HG03135 (cell line): ENCODE measurements around the gene PLIN3.
"Not testable (repeated sequence)": the region's sequence is repeated elsewhere in the genome, so short reads cannot be mapped to it uniquely, and the experiment has no call there.

ENCODE experiments used
- ATAC-seq: cut with Tn5 transposase; IDR thresholded peaks from one replicate; pipeline ENCODE4 v1.9.1; 2021; ENCODE audit warnings: mild to moderate bottlenecking, moderate library complexity; ENCODE audit not compliant: unreplicated experiment

Gene PLIN3

DNA sequence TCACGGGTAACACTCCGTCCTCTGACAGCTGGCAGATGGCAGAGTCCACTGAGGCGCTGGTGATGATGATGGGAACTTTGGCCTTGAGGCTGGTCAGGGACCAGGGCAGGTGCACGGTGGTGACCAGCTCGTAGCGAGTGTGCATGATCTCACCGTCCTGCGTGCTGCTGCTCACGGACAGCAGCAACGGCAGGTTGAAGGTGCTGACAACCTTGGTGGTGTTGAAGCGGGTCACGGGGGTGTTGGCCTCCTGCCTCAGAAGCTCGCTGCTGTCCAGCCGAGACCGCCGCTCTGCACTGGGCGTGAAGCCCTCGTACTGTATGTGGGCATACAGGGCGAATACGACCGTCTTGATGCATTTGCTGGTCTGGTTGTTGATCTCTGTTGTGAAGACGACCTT is 23.6 kb upstream of the PLIN3 start:
- no peak for ATAC-seq

DNA sequence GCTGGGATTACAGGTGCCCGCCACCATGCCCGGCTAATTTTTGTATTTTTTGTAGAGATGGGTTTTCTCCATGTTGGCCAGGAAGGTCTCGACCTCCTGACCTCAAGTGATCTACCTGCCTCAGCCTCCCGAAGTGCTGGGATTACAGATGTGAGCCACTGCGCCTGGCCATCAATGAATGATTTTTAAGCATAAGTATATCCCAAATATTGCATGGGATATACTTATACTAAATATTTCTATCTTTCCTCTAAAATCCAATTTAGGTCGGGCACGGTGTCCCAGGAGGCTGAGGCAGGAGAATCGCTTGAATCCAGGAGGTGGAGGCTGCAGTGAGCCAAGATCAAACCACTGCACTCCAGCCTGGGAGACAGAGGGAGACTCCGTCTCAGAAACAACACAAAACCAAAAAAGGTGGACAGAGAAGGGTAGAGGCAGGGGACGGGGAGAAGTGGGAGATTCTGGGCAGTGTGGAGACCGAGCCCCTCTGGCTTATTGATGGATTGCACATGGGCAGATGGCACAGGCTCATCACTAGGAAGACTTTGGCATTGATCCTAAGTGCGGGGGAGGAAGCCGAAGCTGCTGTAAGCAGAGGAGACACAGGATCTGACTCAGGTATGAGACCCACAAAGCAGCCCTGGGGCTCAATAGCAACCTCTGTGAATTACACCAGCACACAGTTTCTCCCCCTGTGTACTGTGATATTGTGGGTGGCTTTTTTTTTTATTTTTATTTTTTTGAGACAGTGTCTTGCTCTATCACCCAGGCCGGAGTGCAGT is 21.8 kb upstream of the PLIN3 start:
- no peak for ATAC-seq

DNA sequence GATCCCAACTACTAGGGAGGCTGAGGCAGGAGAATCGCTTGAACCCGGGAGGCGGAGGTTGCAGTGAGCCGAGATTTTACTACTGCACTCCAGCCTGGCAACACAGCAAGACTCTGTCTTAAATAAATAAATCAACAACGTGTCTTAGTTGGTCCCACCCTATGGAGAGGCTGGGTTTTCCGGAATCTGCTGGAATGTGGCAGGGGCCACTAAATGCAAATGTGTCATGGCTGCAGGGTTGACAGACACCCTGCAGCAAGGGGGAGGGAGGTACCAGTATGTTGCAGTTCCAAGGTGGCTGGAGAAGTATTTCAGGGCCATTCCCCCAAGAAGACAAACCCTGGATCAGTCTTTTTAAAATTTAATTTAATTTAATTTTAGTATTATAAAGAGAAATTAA is 20.3 kb upstream of the PLIN3 start:
- ATAC-seq: not testable (repeated sequence)

GRCh38 chr19:4884993-4885392 is 17.5 kb upstream of the PLIN3 start:
- ATAC-seq: not testable (repeated sequence)

GRCh38 chr19:4882874-4883273 is 15.4 kb upstream of the PLIN3 start:
- ATAC-seq: not testable (repeated sequence)

DNA sequence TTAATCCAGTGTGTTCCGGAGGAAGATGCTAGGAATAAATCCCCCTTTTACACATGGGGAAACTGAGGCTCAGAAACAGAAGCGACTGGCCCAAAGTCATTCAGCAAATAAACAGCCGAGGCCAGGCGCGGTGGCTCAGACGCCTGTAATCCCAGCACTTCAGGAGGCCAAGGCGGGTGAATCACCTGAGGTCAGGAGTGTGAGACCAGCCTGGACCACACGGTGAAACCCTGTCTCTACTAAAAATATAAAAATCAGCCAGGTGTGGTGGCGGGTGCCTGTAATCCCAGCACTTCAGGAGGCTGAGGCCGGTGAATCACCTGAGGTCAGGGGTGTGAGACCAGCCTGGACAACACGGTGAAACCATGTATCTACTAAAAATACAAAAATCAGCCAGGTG is 11.6 kb upstream of the PLIN3 start:
- no peak for ATAC-seq

GRCh38 chr19:4878491-4878968 is 11.1 kb upstream of the PLIN3 start:
- ATAC-seq: no peak

- ATAC-seq: no peak
Measured at GRCh38 chr19:4877753-4878490, 10.5 kb upstream of the PLIN3 start.

- no peak for ATAC-seq
Measured at GRCh38 chr19:4873930-4874329, 6.5 kb upstream of the PLIN3 start.

DNA sequence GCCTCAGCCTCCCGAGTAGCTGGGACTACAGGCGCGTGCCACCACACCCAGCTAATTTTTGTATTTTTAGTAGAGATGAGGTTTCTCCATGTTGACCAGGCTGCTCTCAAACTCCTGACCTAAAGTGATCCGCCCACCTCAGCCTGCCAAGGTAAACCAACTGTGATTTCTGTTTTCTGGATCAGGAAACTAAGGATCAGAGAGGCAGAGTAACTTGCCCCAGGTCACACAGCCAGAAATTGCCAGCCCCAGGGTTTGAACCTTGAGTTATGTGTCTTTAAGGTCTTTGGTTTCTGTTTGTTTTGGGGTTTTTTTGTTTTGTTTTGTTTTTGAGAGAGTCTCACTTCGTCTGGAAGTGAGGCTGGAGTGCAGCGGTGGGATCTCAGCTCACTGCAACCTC is 4.2 kb upstream of the PLIN3 start:
- no peak for ATAC-seq

DNA sequence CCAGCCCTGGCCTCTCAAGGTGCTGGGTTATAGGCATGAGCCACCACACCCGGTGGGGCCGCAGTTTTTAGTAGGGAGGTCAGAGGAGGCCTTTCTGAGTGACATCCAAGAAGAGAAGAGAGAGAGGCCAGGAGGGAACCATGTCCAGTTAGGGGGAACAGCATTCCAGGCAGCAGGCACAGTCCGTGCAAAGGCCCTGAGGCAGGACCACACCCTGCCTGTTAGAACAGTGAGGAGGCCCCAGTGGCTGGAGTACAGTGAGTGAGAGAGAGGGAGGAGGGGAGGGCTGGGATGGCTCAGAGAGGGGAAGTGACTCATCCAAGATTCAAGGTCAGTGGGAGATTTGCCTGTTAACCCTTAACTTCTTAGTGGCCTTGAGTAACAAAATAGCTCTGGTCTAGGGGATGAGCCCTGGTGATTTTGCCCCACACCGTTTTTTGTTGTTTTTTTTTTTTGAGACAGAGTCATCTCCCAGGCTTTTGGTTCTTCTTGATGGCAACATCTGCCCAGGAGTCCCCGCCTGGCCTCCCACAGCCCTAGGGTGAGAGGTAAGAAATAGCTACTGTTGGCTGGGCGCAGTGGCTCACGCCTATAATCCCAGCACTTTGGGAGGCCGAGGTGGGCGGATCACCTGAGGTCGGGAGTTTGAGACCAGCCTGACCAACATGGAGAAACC is 2.7 kb upstream of the PLIN3 start:
- no peak for ATAC-seq

GRCh38 chr19:4868286-4868834 is 893 bp upstream of the PLIN3 start:
- ATAC-seq: no peak

DNA sequence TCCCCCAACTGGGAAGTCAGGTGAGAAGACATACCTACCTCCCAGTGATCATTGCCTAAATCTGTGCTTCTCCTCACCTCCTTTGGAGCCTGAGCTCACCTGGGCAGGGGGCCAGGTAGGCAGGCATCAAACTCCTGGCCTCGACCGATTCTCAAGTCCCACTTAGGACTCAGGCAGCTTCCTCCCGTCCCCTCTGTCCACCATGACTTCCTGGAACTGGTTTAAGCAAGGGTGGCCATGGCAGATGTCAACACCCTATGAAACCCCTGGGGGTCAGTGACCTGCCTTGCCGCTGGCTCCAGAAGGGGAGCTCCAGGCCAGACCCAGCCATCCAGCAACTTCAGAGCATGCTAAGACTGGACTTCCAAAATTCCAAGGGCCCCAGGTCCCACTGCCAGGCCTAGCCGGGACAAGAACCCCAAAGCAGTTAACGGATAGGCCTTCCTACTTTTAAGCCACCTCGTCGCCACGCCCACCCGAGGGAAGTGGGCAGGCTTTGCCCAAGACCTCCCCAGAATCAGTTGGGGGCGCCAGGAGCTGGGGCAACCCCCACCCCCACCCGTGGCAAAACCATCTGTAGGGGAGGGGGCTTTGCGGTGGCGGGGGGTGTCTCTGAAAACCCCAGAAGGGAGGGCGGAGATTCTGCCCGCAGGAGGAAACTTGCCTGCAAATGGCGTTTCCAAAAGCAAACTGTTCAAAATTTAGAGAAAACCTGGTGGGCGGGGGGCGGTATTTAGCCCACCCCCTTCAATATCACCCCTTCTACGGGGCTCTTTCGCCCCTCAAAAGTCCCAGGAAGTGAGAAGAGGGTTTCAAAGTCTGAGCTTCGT is 657 bp downstream of the PLIN3 start:
- ATAC-seq: no peak

GRCh38 chr19:4861147-4861546 is 6.3 kb downstream of the PLIN3 start:
- ATAC-seq: no peak

GRCh38 chr19:4859697-4860096 is 7.8 kb downstream of the PLIN3 start:
- ATAC-seq: no peak

- not testable (repeated sequence) for ATAC-seq
Measured at GRCh38 chr19:4856468-4856867, 11.0 kb downstream of the PLIN3 start.

DNA sequence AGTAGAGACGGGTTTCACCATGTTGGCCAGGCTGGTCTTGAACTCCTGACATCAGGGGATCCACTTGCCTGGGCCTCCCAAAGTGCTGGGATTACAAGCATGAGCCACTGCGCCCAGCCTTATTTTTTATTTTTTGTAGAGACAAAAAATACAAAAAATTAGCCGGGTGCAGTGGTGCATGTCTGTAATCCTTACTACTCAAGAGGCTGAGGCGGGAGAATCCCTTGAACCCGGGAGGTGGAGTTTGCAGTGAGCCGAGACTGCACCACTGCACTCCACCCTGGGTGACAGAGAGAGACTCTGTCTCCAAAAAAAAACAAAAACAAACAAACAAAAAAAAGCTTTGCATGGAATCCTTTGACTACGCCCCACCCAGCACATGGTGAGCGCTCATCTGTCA is 14.0 kb downstream of the PLIN3 start:
- ATAC-seq: not testable (repeated sequence)

DNA sequence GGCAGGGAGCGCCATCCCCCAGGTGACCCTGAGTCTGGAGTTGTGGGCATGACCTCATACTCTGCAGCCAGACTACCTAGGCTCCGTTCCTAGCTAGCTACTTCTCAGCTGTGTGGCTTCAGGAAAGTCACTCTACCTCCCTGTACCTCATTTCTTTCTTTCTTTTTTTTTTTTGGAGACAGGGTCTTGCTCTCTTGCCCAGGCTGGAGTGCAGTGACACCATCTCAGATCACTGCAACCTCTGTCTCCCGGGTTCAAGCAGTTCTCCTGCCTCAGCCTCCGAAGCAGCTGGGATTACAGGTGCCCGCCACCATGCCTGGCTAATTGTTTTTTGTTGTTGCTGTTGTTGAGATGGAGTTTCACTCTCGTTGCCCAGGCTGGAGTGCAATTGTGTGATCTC is 15.0 kb downstream of the PLIN3 start:
- no peak for ATAC-seq

DNA sequence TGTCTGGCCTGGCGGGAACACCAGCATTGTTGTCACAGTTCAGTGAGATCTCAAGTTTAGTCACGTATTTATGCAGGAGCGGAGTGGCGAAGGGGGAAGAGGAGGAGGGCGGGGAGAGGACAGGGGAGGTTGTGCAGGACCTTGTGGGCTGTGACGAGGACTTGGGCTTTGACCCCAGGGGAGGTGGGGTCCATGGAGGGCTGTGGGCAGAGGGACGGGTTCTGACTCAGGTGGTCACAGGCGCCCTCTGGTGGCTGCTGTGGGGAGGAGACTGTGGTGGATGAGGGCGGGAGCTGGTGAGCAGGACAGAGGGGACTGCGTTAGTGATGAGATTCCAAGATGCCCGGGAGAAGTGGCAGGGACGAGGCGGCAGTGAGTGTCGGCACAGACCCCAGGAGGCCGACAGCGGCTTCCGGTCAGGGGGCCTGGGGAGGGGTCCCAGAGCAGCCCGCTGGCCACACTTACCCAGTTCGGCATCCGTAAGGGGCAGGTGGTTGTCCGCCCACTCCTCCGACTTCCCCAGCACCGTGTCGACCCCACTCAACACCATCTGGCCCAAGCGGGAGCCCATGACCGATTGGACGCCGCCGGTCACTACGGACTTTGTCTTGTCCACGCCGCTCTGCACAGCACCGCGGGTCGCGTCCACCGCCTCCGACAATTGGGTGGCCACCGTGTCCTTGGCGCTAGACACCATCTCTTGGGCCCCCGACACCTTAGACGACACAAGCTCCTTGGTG is 15.7 kb downstream of the PLIN3 start:
- ATAC-seq: no peak

DNA sequence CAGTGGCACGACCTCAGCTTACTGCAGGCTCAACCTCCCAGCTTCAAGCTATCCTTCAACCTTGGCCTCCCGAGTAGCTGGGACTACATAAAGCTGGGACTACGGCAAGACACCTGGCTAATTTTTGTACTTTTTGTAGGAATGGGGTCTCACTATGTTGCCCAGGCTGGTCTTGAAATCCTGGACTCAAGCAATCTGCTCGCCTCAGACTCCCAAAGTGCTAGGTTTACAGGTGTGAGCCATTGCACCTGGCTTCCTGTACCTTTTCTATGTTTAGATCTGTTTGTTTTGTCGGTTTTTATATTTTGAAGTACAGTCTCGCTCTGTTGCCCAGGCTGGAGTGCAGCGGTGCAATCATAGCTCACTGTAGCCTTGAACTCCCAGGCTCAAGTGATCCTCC is 18.4 kb downstream of the PLIN3 start:
- ATAC-seq: no peak
